ENCODE measurements around the gene GNAO1.

The GNAO1 gene

DNA sequence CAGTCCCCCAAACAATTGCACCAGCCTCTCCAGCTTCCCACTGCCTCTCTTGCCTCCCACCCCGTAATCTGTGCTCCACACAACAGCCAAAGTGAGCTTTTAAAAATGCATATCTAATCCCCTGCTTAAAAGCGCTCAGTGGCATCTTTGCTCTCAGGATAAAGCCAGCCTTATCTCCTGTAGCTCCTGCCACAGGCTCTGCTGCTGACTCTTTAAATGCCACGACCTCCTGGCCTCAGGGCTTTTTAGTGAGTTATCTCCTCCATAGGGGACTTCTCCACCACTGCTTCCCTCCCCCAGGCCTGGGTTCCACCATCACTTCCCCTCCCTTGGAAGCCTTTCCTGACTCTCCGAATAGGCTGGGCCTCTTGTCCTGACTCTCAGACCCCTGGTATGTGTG is 98.6 kb downstream of the GNAO1 start:
- DNase-seq (ENCODE audit: low spot score), result no peak

GRCh38 chr16:56294014-56294413 is 102.7 kb downstream of the GNAO1 start:
- no peak for DNase-seq (ENCODE audit: low spot score)

DNA sequence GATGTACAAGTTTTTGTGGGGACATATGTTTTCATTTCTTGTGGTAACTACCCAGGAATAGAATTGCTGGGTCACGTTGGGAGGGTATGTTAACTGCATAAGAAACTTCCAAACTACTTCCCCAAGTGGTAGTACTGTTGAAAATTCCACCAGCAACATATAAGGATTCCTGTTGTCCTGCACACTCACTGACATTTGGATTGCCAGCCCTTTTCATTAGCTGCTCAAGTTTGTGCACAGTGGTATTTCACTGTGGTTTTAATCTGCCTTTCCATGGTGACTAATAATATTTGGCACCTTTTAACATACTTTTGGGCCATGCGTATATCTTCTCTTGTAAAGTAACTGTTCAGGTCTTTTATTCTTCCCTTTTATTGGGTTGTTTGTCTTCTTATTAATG is 103.3 kb downstream of the GNAO1 start:
- no peak for DNase-seq (ENCODE audit: low spot score)

GRCh38 chr16:56295059-56295665 is 103.9 kb downstream of the GNAO1 start:
- no peak for DNase-seq (ENCODE audit: low spot score)

- peak; percentile 75 for DNase-seq (ENCODE audit: low spot score)
Observed at GRCh38 chr16:56295739-56296527, 104.6 kb downstream of the GNAO1 start.

DNA sequence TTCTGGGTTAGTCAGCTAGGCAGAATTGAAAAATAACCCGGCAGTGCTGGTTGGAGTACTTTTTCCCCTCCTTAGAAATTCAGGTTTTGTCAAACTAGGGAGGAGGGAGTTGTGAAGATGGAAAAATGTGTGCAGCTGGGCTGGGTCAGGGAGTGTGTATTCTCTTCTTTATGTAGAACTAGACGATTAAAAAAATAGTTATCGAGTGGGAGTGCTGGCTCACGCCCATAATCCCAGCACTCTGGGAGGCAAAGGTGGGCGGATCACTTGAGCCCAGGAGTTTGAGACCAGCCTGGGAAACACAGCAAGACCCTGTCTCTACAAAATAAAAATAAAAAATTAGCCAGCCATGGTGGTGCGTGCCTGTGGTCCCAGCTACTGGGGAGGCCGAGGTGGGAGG is 106.4 kb downstream of the GNAO1 start:
- no peak for DNase-seq (ENCODE audit: low spot score)

DNA sequence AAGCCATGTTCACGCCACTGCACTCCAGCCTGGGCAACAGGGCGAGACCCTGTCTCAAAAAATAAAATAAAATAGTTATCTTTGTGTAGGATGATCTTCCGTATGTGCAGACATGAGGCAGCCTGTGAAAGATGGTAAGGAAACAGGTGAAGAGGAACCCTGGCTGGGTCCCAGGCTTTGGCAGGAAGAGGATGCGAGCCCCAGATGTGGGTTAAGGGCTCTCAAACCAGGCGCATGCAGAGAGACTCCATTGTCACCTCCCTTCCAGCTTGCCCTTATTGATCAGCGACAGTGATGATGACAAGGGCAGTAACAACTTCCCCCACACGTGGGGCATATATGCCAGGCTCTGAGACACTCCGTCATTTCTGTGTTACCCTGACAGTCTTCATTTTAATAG is 106.8 kb downstream of the GNAO1 start:
- DNase-seq (ENCODE audit: low spot score), result no peak

DNA sequence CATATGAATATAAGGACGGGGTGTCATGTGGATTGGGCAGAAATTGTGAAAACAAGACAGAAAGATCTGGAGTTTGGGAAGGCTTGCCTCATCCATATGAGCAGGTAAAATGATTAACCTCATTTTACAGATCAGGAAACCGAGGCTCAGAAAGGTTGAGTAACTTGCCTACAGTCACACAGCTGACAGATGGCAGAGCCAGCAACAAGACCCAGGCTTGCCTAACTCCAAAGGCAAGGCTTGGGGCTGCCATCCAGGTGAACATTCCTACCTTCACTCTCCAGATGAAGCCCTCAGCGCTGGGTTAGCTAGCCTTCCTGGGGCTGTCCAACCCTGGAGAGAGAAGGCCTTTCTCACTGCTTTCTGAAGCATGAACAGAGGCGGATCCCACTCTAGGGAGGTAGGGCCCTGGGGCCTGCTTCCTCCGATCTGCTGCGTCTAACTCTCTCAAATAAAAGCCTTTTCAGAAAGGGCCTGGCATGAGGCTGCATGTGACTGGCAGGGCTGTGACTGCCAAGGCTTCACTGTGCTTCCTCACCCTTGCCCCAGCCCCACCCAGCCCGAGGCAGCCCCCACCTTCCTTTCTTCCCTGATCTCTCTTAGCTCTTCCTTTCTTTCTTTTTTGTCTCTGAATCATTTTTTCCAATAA is 107.8 kb downstream of the GNAO1 start:
- peak; percentile 95 for DNase-seq (ENCODE audit: low spot score)

DNA sequence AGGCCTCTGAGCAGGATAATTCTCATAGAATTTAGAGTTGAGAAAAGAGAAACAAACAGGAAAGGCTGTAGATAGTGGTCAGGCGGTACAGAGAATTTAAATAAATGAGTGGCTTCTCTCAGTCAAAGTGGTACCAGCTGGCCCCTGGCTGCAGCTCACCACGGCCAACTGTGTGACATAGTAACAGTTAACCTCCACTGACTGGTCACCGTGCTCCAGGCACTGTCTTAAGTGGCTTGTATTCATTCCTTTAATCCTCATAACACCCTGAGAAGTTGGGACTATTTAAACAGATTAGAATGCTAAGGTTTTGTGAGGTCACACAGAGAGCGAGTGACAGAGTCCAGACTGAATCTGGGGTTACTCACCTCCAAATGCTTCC is 108.9 kb downstream of the GNAO1 start:
- no peak for DNase-seq (ENCODE audit: low spot score)

- no peak for DNase-seq (ENCODE audit: low spot score)
Observed at GRCh38 chr16:56300891-56301850, 109.9 kb downstream of the GNAO1 start.

GRCh38 chr16:56302506-56302905 is 111.2 kb downstream of the GNAO1 start:
- DNase-seq (ENCODE audit: low spot score), result no peak

DNA sequence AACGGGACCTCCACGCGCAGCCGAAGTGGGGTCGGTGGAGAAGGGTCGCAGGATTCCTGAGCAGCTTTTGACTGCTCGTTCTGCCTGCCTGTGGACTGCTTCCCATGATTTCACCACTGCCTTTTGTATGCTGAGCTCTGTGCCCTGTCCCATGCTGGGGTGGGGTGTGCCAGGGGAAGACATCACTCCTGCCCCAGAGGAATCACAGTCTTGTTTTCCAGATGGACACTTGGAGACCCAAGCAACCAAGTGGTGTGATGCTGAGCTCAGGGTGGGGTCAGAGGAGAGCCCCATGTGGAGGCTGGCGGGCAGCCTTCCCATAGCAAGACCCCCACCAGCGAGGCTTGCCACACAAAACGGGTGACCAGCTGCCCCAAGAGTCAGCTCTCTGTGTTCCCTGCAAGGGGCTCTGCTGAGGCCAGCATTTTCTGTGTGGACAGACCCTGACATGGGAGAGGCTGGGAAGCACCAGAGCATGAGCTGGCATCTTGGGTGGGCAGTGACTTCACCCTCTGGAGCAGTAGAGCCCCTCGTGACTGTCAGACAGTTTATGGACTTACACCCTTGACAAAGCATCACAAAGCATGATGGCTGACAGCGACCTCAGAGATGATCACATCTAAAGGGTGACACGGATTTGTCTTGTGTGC is 111.9 kb downstream of the GNAO1 start:
- DNase-seq (ENCODE audit: low spot score), result no peak

DNA sequence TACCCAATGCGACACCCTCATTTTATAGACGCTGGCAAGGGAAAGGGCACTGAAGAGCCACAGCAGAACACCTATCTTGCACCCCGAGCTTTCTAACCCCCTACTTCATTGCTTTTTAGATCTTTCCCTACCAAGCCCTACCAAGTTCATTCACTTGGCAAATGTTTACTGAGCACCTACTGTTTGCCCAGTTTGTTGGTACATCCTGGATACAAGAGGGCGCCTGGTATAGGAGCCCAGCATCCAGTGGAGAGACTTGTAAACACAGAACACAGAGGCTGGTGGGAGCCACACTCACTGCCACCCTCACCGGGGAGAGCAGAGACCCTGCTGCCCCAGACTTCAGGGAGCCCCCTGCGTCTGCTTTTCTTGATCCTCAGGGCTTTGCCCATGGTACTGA is 112.6 kb downstream of the GNAO1 start:
- no peak for DNase-seq (ENCODE audit: low spot score)

GRCh38 chr16:56305956-56306565 is 114.8 kb downstream of the GNAO1 start:
- no peak for DNase-seq (ENCODE audit: low spot score)

DNA sequence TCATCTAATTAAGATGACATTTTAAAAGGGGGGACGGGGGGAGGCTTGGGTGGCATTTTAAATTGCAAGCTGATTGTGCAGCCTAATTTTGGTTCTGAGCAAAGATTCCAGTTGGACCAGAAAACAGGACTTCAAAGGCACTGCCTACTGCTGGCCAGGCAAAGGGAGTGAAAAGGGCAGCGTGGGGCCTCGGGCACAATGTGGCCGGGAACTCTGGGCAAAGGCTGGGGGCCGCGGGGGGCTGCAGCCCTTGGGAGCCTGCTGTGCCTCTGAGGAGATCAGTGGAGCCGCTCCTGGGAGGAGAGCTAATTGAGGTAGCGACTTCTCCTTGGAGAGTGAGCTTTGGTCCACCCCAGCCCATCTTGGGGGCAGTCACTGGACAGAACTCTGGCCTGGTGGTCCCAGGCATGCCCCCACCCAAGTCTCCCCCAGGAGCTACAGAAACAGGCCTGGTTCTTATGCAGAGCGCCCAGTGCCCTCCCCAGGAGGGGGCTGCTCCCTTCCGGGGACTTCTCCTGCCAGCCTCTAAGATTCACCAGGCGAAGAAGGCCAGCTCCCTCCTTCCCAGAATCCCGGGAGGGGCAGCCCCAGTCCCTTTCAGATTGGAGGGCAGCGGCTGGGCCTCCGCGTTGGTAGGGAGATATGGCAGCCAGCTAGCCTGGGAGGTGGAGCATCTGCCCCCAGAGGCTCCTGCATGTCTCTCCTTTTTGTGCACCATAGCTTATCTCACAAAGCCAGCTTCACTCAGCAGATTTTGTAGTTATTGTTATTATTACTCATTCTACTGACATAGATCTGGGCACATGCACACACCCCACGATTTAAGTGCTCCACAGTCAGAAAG is 115.6 kb downstream of the GNAO1 start:
- DNase-seq (ENCODE audit: low spot score), result no peak

- no peak for DNase-seq (ENCODE audit: low spot score)
Observed at GRCh38 chr16:56307534-56307873, 116.2 kb downstream of the GNAO1 start.

GRCh38 chr16:56309008-56309407 is 117.7 kb downstream of the GNAO1 start:
- no peak for DNase-seq (ENCODE audit: low spot score)

GRCh38 chr16:56310690-56311089 is 119.4 kb downstream of the GNAO1 start:
- no peak for DNase-seq (ENCODE audit: low spot score)

GRCh38 chr16:56311208-56312027 is 120.1 kb downstream of the GNAO1 start:
- no peak for DNase-seq (ENCODE audit: low spot score)

- no peak for DNase-seq (ENCODE audit: low spot score)
Observed at GRCh38 chr16:56312028-56312300, 120.7 kb downstream of the GNAO1 start.

Data from putamen (tissue), 1 donor.